HepG2 (cell line): Measurements from ENCODE around the gene AGAP1.

ENCODE experiments used
- ARID2 ChIP-seq: sonication (generic); formaldehyde crosslinking; IDR thresholded peaks from 2 replicates; pipeline ENCODE4 v1.8.1; 2022; ENCODE audit warnings: mild to moderate bottlenecking, missing genetic modification reagents, borderline replicate concordance
- ATF7 ChIP-seq, 2 experiments: fragments of 450-650 bp in 1 of 2; sonication (generic) in 1 of 2; formaldehyde crosslinking in 1 of 2; IDR thresholded peaks; 2 replicates each; pipeline versions ENCODE4 v1.4.0 to v1.6.1; 2016 to 2020; ENCODE audit warnings: antibody characterized with exemption in 1 of 2, mild to moderate bottlenecking in 1 of 2, missing genetic modification reagents in 1 of 2
- BCL3 ChIP-seq: sonication (generic); formaldehyde crosslinking; IDR thresholded peaks from 2 replicates; pipeline ENCODE4 v1.5.1; 2020; ENCODE audit warnings: mild to moderate bottlenecking, missing genetic modification reagents, moderate library complexity
- CTCF ChIP-seq: sonication (generic); formaldehyde crosslinking; IDR thresholded peaks from 2 replicates; pipeline ENCODE4 v1.5.0; 2020; ENCODE audit warnings: mild to moderate bottlenecking, missing genetic modification reagents, moderate library complexity
- ETV6 ChIP-seq: sonication (generic); formaldehyde crosslinking; conservative IDR thresholded peaks from 2 replicates; pipeline ENCODE4 v1.4.0; 2020; ENCODE audit warnings: missing genetic modification reagents
- HCFC1 ChIP-seq: fragments of 150-350 bp; IDR thresholded peaks from 2 replicates; pipeline ENCODE4 v1.6.1; 2014; ENCODE audit warnings: low read depth, low read length
- KDM6A ChIP-seq: IDR thresholded peaks from 2 replicates; pipeline ENCODE4 v1.6.1; 2016; ENCODE audit warnings: low read depth
- NR1H2 ChIP-seq: sonication (generic); formaldehyde crosslinking; IDR thresholded peaks from 2 replicates; pipeline ENCODE4 v1.8.1; 2022; ENCODE audit warnings: low read depth, missing genetic modification reagents, borderline replicate concordance
- PHB2 ChIP-seq: fragments of 450-650 bp; IDR thresholded peaks from 2 replicates; pipeline ENCODE4 v1.6.1; 2018; ENCODE audit not compliant: partially characterized antibody
- RFX5 ChIP-seq: IDR thresholded peaks from 2 replicates; pipeline ENCODE4 v1.6.1; 2011; ENCODE audit warnings: low read depth, low read length, improper control_type of control experiment
- ZNF232 ChIP-seq: sonication (generic); formaldehyde crosslinking; IDR thresholded peaks from 2 replicates; pipeline ENCODE4 v1.4.0; 2020; ENCODE audit warnings: missing genetic modification reagents, borderline replicate concordance
- ZNF280D ChIP-seq: sonication (generic); formaldehyde crosslinking; IDR thresholded peaks from 2 replicates; pipeline ENCODE4 v1.5.1; 2020; ENCODE audit warnings: mild to moderate bottlenecking, missing genetic modification reagents
- ZNF615 ChIP-seq: sonication (generic); formaldehyde crosslinking; IDR thresholded peaks from 2 replicates; pipeline ENCODE4 v1.5.0; 2020; ENCODE audit warnings: mild to moderate bottlenecking, missing genetic modification reagents, borderline replicate concordance
- ZNF83 ChIP-seq: sonication (generic); formaldehyde crosslinking; IDR thresholded peaks from 2 replicates; pipeline ENCODE4 v1.4.0; 2020; ENCODE audit warnings: missing genetic modification reagents, mild to moderate bottlenecking, borderline replicate concordance

- no peak for TF ChIP-seq HCFC1
- TF ChIP-seq BCL3 (CRISPR knock-in tag): no peak
- no peak for TF ChIP-seq ATF7 (IDR thresholded peaks at IDR 0.05)
- no peak; the same call in 1 of the 2 replicates for TF ChIP-seq ATF7 (CRISPR knock-in tag; IDR thresholded peaks at IDR 0.05)
- no peak for TF ChIP-seq ZNF615
- TF ChIP-seq ETV6 (CRISPR knock-in tag): no peak
- no peak for TF ChIP-seq NR1H2 (CRISPR knock-in tag)
- no peak for TF ChIP-seq ZNF232
- TF ChIP-seq PHB2: no peak
- no peak for TF ChIP-seq RFX5
- no peak for TF ChIP-seq ZNF280D (CRISPR knock-in tag)
- TF ChIP-seq ARID2 (CRISPR knock-in tag): no peak
- 0 out of 2 replicates have a peak, but pooled peaks have one; percentile 19 for TF ChIP-seq KDM6A (CRISPR knock-in tag)
- no peak for TF ChIP-seq CTCF
- no peak for TF ChIP-seq ZNF83 (CRISPR knock-in tag)
Observed at GRCh38 chr2:235924675-235925063, 430.8 kb downstream of the AGAP1 start.
